ENCODE results near the gene TLL2.

DNA sequence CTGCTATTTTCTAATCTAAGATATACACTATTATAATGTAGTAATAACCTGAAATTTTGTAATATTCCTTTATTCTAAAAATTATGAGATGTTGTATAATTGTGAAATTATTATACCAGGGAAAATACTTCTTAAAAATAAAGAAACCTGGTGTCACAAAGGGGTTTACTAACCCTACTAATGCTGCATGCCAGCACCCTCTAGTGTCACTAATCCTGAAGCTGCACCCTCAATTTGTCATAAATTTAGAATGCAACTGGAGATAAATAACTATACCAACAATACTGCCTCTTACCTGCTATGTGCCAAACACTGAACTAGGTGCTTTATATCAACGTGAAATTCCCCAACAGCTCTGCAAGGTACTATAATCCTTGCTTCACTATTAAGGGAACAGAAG lies 42.3 kb upstream of the TLL2 start:
- no peak for TF ChIP-seq GATA2 (IDR thresholded peaks at IDR 0.05; ENCODE audit: low read depth, low read length)
- no peak for TF ChIP-seq GATA3 (IDR thresholded peaks at IDR 0.05; ENCODE audit: low read depth, low read length)

Measured in SH-SY5Y (cell line).